Smooth muscle cell of the pulmonary artery (primary cell): ENCODE results near the gene PCDHGC4. TPM values are rescaled to one million over a fixed set of nuclear protein-coding genes. Genes with fewer than 3 reads are reported as not detected.

ENCODE experiments used
- total RNA-seq: library from RNA; depleted of rRNA; stranded (reverse); fragments of >200 nt; gene quantifications from 2 replicates; pipeline ENCODE4 v1.2.3, GENCODE V29; 2014

PCDHGC4 gene
- total RNA-seq = 3.5 and 4.2 TPM in 2 replicates

GRCh38 chr5:141484641-141485311, at the start of gene PCDHGC4:
TSS of gene PCDHGC4 (plus strand) at chr5:141485030. CDS start at chr5:141485174, 144 bp downstream.

GRCh38 chr5:141475625-141476131, 9.2 kb upstream of the PCDHGC4 start, which contains the start of gene PCDHGC3:
TSS of gene PCDHGC3 (plus strand) at chr5:141475966. CDS start at chr5:141476117, 151 bp downstream.

GRCh38 chr5:141488591-141489561, 4.0 kb downstream of the PCDHGC4 start, which contains the start of gene PCDHGC5:
TSS of gene PCDHGC5 (plus strand) at chr5:141489081. CDS start at chr5:141489241, 160 bp downstream.

Other genes starting within 250 kb of the PCDHGC4 start
- 0.59 and 0.91 TPM in 2 replicates for gene PCDHB15, start 239.6 kb upstream of the PCDHGC4 start, total RNA-seq
- 0.13 and 0.26 TPM in 2 replicates for gene SLC25A2, start 181.0 kb upstream of the PCDHGC4 start, total RNA-seq
- gene TAF7, start 164.2 kb upstream of the PCDHGC4 start, total RNA-seq = 56.6 and 69.0 TPM in 2 replicates
- 1.2 and 1.4 TPM in 2 replicates for gene PCDHGA1, start 154.5 kb upstream of the PCDHGC4 start, total RNA-seq
- 2.8 and 4.2 TPM in 2 replicates for gene PCDHGA2, start 146.3 kb upstream of the PCDHGC4 start, total RNA-seq
- 0.79 and 3.0 TPM in 2 replicates for gene PCDHGA3, start 141.2 kb upstream of the PCDHGC4 start, total RNA-seq
- gene PCDHGB1, start 134.9 kb upstream of the PCDHGC4 start, total RNA-seq = 2.2 and 3.8 TPM in 2 replicates
- gene PCDHGA4, start 130.0 kb upstream of the PCDHGC4 start, total RNA-seq = 11.6 and 16.9 TPM in 2 replicates
- gene PCDHGB2, start 125.0 kb upstream of the PCDHGC4 start, total RNA-seq = 3.2 and 3.9 TPM in 2 replicates
- 1.8 and 2.3 TPM in 2 replicates for gene PCDHGA5, start 120.9 kb upstream of the PCDHGC4 start, total RNA-seq
- gene PCDHGB3, start 114.8 kb upstream of the PCDHGC4 start, total RNA-seq = 7.8 and 8.1 TPM in 2 replicates
- gene PCDHGA6, start 111.1 kb upstream of the PCDHGC4 start, total RNA-seq = 5.3 and 6.7 TPM in 2 replicates
- gene PCDHGA7, start 102.3 kb upstream of the PCDHGC4 start, total RNA-seq = 6.9 and 10.3 TPM in 2 replicates
- gene PCDHGB4, start 97.3 kb upstream of the PCDHGC4 start, total RNA-seq = 26.1 and 54.1 TPM in 2 replicates
- gene PCDHGA8, start 92.4 kb upstream of the PCDHGC4 start, total RNA-seq = 4.0 and 4.3 TPM in 2 replicates
- 34.3 and 47.0 TPM in 2 replicates for gene PCDHGB5, start 87.1 kb upstream of the PCDHGC4 start, total RNA-seq
- gene PCDHGA9, start 82.3 kb upstream of the PCDHGC4 start, total RNA-seq = 5.2 and 5.5 TPM in 2 replicates
- gene PCDHGB6, start 77.0 kb upstream of the PCDHGC4 start, total RNA-seq = 3.9 and 4.8 TPM in 2 replicates
- gene PCDHGA10, start 72.0 kb upstream of the PCDHGC4 start, total RNA-seq = 8.3 and 9.4 TPM in 2 replicates
- 13.8 and 14.7 TPM in 2 replicates for gene PCDHGB7, start 67.4 kb upstream of the PCDHGC4 start, total RNA-seq
- gene PCDHGA11, start 64.0 kb upstream of the PCDHGC4 start, total RNA-seq = 20.6 and 27.7 TPM in 2 replicates
- 40.2 and 46.0 TPM in 2 replicates for gene PCDHGA12, start 54.5 kb upstream of the PCDHGC4 start, total RNA-seq
- 77.2 and 94.3 TPM in 2 replicates for gene PCDHGC3, start 9.1 kb upstream of the PCDHGC4 start, total RNA-seq
- 4.6 and 7.3 TPM in 2 replicates for gene PCDHGC5, start 4.1 kb downstream of the PCDHGC4 start, total RNA-seq
- gene DIAPH1, start 134.0 kb downstream of the PCDHGC4 start, total RNA-seq = 32.1 and 43.1 TPM in 2 replicates
- 53.8 and 57.5 TPM in 2 replicates for gene HDAC3, start 151.8 kb downstream of the PCDHGC4 start, total RNA-seq
- 2.3 and 3.5 TPM in 2 replicates for gene RELL2, start 152.0 kb downstream of the PCDHGC4 start, total RNA-seq
- gene FCHSD1, start 166.4 kb downstream of the PCDHGC4 start, total RNA-seq = 28.0 and 30.6 TPM in 2 replicates
- gene ARAP3, start 197.2 kb downstream of the PCDHGC4 start, total RNA-seq = 4.8 and 11.8 TPM in 2 replicates